Glutamatergic neuron (in vitro differentiated cells): ENCODE measurements around the gene DCP1B. TPM values are rescaled to one million over a fixed set of nuclear protein-coding genes. Genes with fewer than 3 reads are reported as not detected.
A peak's percentile ranks its signal among the peaks of the same experiment; 100 is the strongest.

Experiments
- DNase-seq: peaks from one replicate; pipeline ENCODE4 v3.0.0; 2022
- H3K27ac Mint-ChIP-seq: one replicate; pipeline ENCODE4 v1.8.0; 2020; ENCODE audit warnings: mild to moderate bottlenecking, mixed read lengths, inconsistent platforms; ENCODE audit not compliant: unreplicated experiment
- H3K27me3 Mint-ChIP-seq: one replicate; pipeline ENCODE4 v1.8.0; 2020; ENCODE audit warnings: mild to moderate bottlenecking, moderate library complexity, mixed read lengths, inconsistent platforms; ENCODE audit not compliant: unreplicated experiment
- H3K36me3 Mint-ChIP-seq: one replicate; pipeline ENCODE4 v1.8.0; 2020; ENCODE audit warnings: mild to moderate bottlenecking, mixed read lengths, inconsistent platforms; ENCODE audit not compliant: unreplicated experiment
- H3K4me1 Mint-ChIP-seq: one replicate; pipeline ENCODE4 v1.8.0; 2020; ENCODE audit warnings: mild to moderate bottlenecking, low read depth, mixed read lengths, inconsistent platforms; ENCODE audit not compliant: unreplicated experiment
- H3K4me3 Mint-ChIP-seq: one replicate; pipeline ENCODE4 v1.8.0; 2020; ENCODE audit warnings: mild to moderate bottlenecking, mixed read lengths, inconsistent platforms; ENCODE audit not compliant: unreplicated experiment
- H3K9me3 Mint-ChIP-seq: one replicate; pipeline ENCODE4 v1.8.0; 2020; ENCODE audit warnings: mild to moderate bottlenecking, moderate library complexity, mixed read lengths, inconsistent platforms; ENCODE audit not compliant: unreplicated experiment
- CTCF ChIP-seq: fragments of 200-600 bp; sonication (generic); IDR thresholded peaks from one replicate; pipeline ENCODE4 v1.5.0; 2021; ENCODE audit not compliant: partially characterized antibody, unreplicated experiment
- total RNA-seq: library from RNA; stranded (reverse); fragmentation: NEBNext Ultra II Directional; extraction: Animal tissue kit (Norgen Biotek cat#: 25700); gene quantifications from one replicate; pipeline ENCODE4 v1.2.1, GENCODE V29; 2021; ENCODE audit not compliant: unreplicated experiment

DCP1B gene
- total RNA-seq, 1 donor from 2014 or later, result 14.2 TPM

- Mint-ChIP-seq H3K4me3 (no peak overlapping the region), H3K27ac (no peak overlapping the region), H3K27me3 (peaks cover 2% of the 10 kb centered on the region)
Measured at GRCh38 chr12:1939801-1940607, 64.3 kb downstream of the DCP1B start.

GRCh38 chr12:1939331-1939730 is 64.9 kb downstream of the DCP1B start:
- peaks cover 19% of the 10 kb centered on the region for H3K36me3 Mint-ChIP-seq
- peaks cover 5% of the 10 kb centered on the region for H3K9me3 Mint-ChIP-seq
- no peak for DNase-seq
- H3K27ac Mint-ChIP-seq, result no peak overlapping the region
- no peak for TF ChIP-seq CTCF
- peaks cover 4% of the 10 kb centered on the region for H3K4me1 Mint-ChIP-seq
- H3K4me3 Mint-ChIP-seq, result no peak overlapping the region
- peaks cover 2% of the 10 kb centered on the region for H3K27me3 Mint-ChIP-seq

More at GRCh38 chr12:1939801-1940607, 64.3 kb downstream of the DCP1B start:
- peak; percentile 90 for DNase-seq
- peaks cover 4% of the 10 kb centered on the region for H3K4me1 Mint-ChIP-seq
- H3K9me3 Mint-ChIP-seq, result peaks cover 5% of the 10 kb centered on the region
- TF ChIP-seq CTCF, result peak; percentile 98
- H3K36me3 Mint-ChIP-seq, result peaks cover 19% of the 10 kb centered on the region

GRCh38 chr12:1937481-1938224 is 66.6 kb downstream of the DCP1B start:
- peaks cover 6% of the 10 kb centered on the region for H3K27me3 Mint-ChIP-seq
- H3K36me3 Mint-ChIP-seq, result peaks cover 4% of the 10 kb centered on the region
- no peak overlapping the region for H3K4me3 Mint-ChIP-seq
- H3K27ac Mint-ChIP-seq, result peak overlapping the region; percentile 36
- no peak for TF ChIP-seq CTCF
- H3K9me3 Mint-ChIP-seq, result peaks cover 2% of the 10 kb centered on the region
- no peak for DNase-seq
- peaks cover 12% of the 10 kb centered on the region for H3K4me1 Mint-ChIP-seq

GRCh38 chr12:1936406-1937320 is 67.6 kb downstream of the DCP1B start:
- Mint-ChIP-seq H3K27me3 (peaks cover 6% of the 10 kb centered on the region), H3K27ac (peak overlapping the region; percentile 36), H3K4me3 (no peak overlapping the region), H3K4me1 (peaks cover 14% of the 10 kb centered on the region), H3K9me3 (peaks cover 2% of the 10 kb centered on the region), H3K36me3 (no peaks in the 10 kb centered on the region)
- no peak for TF ChIP-seq CTCF
- DNase-seq, result no peak
